Activated CD4-positive, alpha-beta T cell treated with anti-CD3 and anti-CD28 coated beads, Interleukin-2, amount 10 ng/mL, durations not matched to agents 7 days and 5 days (primary cell): ENCODE measurements around the gene GRAP. TPM values are rescaled to one million over a fixed set of nuclear protein-coding genes. Genes with fewer than 3 reads are reported as not detected.

Experiments used
- CTCF ChIA-PET: fragments of 350-600 bp; sonication (Branson Sonifier 250); formaldehyde crosslinking; loops from one replicate; lab custom pipeline; 2021; ENCODE audit warnings: antibody characterized with exemption; lab: Charles Lee
- POLR2A ChIA-PET: fragments of 350-600 bp; sonication (Branson Sonifier 250); formaldehyde crosslinking; loops from one replicate; lab custom pipeline; 2021; ENCODE audit warnings: antibody characterized with exemption; lab: Charles Lee
- DNase-seq: peaks from one replicate; pipeline ENCODE4 v3.0.0-alpha.2; 2020
- H3K27ac Mint-ChIP-seq: one replicate; pipeline ENCODE4 v1.8.0; 2021; ENCODE audit warnings: mild to moderate bottlenecking, moderate library complexity, mixed read lengths
- H3K27me3 Mint-ChIP-seq: one replicate; pipeline ENCODE4 v1.8.0; 2021; ENCODE audit warnings: mixed read lengths
- H3K36me3 Mint-ChIP-seq: one replicate; pipeline ENCODE4 v1.8.0; 2021; ENCODE audit warnings: low read depth, mixed read lengths
- H3K4me1 Mint-ChIP-seq: one replicate; pipeline ENCODE4 v1.8.0; 2021; ENCODE audit warnings: mixed read lengths
- H3K4me3 Mint-ChIP-seq: one replicate; pipeline ENCODE4 v1.8.0; 2021; ENCODE audit warnings: mild to moderate bottlenecking, moderate library complexity, mixed read lengths
- H3K9me3 Mint-ChIP-seq: one replicate; pipeline ENCODE4 v1.8.0; 2021; ENCODE audit warnings: mixed read lengths
- total RNA-seq, 2 experiments: library from RNA; stranded (reverse); gene quantifications; one replicate each; pipeline ENCODE4 v1.2.3, GENCODE V29; 2021

Gene GRAP
- total RNA-seq, 2 experiments from 2014 or later = 35.4 to 39.2 TPM

- no peaks in the 10 kb centered on the region for H3K27me3 Mint-ChIP-seq
- H3K27ac Mint-ChIP-seq = no peak overlapping the region
- H3K9me3 Mint-ChIP-seq = no peaks in the 10 kb centered on the region
- CTCF ChIA-PET = interaction anchor here (1.1 kb wide), 1 partner anchor 28 kb away, joined by 3 read pairs; no protein-coding TSS in a partner anchor
- peaks cover 30% of the 10 kb centered on the region for H3K4me1 Mint-ChIP-seq
- no peak for DNase-seq
- peaks cover 3% of the 10 kb centered on the region for H3K36me3 Mint-ChIP-seq
- no peak overlapping the region for H3K4me3 Mint-ChIP-seq
- POLR2A ChIA-PET = no interaction called here
These were observed 58.1 kb downstream of the GRAP start for GRCh38 chr17:18988546-18989173.

GRCh38 chr17:18987862-18988545 lies 58.8 kb downstream of the GRAP start:
- POLR2A ChIA-PET = no interaction called here
- Mint-ChIP-seq H3K4me3 (no peak overlapping the region), H3K27ac (no peak overlapping the region), H3K9me3 (no peaks in the 10 kb centered on the region), H3K27me3 (no peaks in the 10 kb centered on the region), H3K4me1 (peaks cover 23% of the 10 kb centered on the region), H3K36me3 (peaks cover 3% of the 10 kb centered on the region)
- CTCF ChIA-PET = interaction anchor here (0.5 to 1.2 kb wide), 3 partner anchors 16 to 174 kb away, joined by 3 to 4 read pairs (median 3); partner anchors contain the start of gene FAM83G
- no peak for DNase-seq

- peaks cover 3% of the 10 kb centered on the region for H3K36me3 Mint-ChIP-seq
- CTCF ChIA-PET = interaction anchor here (0.9 to 3.2 kb wide), 3 partner anchors 10 to 17 kb away, joined by 3 to 13 read pairs (median 3); partner anchors contain the start of gene FAM83G
These were observed 59.5 kb downstream of the GRAP start for GRCh38 chr17:18987230-18987610.

GRCh38 chr17:18986541-18987229 lies 60.1 kb downstream of the GRAP start:
- no peaks in the 10 kb centered on the region for H3K27me3 Mint-ChIP-seq
- no peak overlapping the region for H3K4me3 Mint-ChIP-seq
- H3K27ac Mint-ChIP-seq = peak overlapping the region; percentile 14
- no peaks in the 10 kb centered on the region for H3K9me3 Mint-ChIP-seq
- peaks cover 3% of the 10 kb centered on the region for H3K36me3 Mint-ChIP-seq
- DNase-seq = no peak
- POLR2A ChIA-PET = no interaction called here
- peaks cover 13% of the 10 kb centered on the region for H3K4me1 Mint-ChIP-seq
- CTCF ChIA-PET = interaction anchor here (0.9 to 3.2 kb wide), 3 partner anchors 10 to 18 kb away, joined by 3 to 13 read pairs (median 3); partner anchors contain the start of gene FAM83G

More at GRCh38 chr17:18987230-18987610, 59.5 kb downstream of the GRAP start:
- DNase-seq = no peak
- Mint-ChIP-seq H3K4me3 (no peak overlapping the region), H3K27me3 (no peaks in the 10 kb centered on the region), H3K27ac (no peak overlapping the region), H3K4me1 (peaks cover 15% of the 10 kb centered on the region), H3K9me3 (no peaks in the 10 kb centered on the region)
- POLR2A ChIA-PET = no interaction called here

- Mint-ChIP-seq H3K27ac (no peak overlapping the region), H3K27me3 (no peaks in the 10 kb centered on the region), H3K4me3 (no peak overlapping the region), H3K9me3 (no peaks in the 10 kb centered on the region), H3K36me3 (peaks cover 3% of the 10 kb centered on the region), H3K4me1 (peaks cover 13% of the 10 kb centered on the region)
- POLR2A ChIA-PET = no interaction called here
- CTCF ChIA-PET = interaction anchor here (1.1 to 3.2 kb wide), 5 partner anchors 9 to 118 kb away, joined by 3 to 13 read pairs (median 3); no protein-coding TSS in a partner anchor
- DNase-seq = no peak
These were observed 61.3 kb downstream of the GRAP start for GRCh38 chr17:18985475-18985874.

- ChIA-PET CTCF (interaction anchor here (0.5 to 3.2 kb wide), 6 partner anchors 8 to 117 kb away, joined by 3 to 13 read pairs (median 4); no protein-coding TSS in a partner anchor), POLR2A (no interaction called here)
- Mint-ChIP-seq H3K4me1 (peaks cover 13% of the 10 kb centered on the region), H3K9me3 (no peaks in the 10 kb centered on the region), H3K36me3 (peaks cover 3% of the 10 kb centered on the region), H3K4me3 (no peak overlapping the region), H3K27ac (peak overlapping the region; percentile 13), H3K27me3 (no peaks in the 10 kb centered on the region)
- DNase-seq = no peak
These were observed 62.3 kb downstream of the GRAP start for GRCh38 chr17:18984273-18985114.

- H3K36me3 Mint-ChIP-seq = no peaks in the 10 kb centered on the region
- H3K9me3 Mint-ChIP-seq = no peaks in the 10 kb centered on the region
- no peak overlapping the region for H3K27ac Mint-ChIP-seq
- no peak overlapping the region for H3K4me3 Mint-ChIP-seq
- H3K4me1 Mint-ChIP-seq = peaks cover 5% of the 10 kb centered on the region
- DNase-seq = no peak
- POLR2A ChIA-PET = no interaction called here
- H3K27me3 Mint-ChIP-seq = no peaks in the 10 kb centered on the region
- CTCF ChIA-PET = interaction anchor here (0.6 to 1.4 kb wide), 2 partner anchors 21 to 27 kb away, joined by 3 to 4 read pairs; no protein-coding TSS in a partner anchor
These were observed 64.9 kb downstream of the GRAP start for GRCh38 chr17:18981642-18982424.

- H3K36me3 Mint-ChIP-seq = no peaks in the 10 kb centered on the region
- no peak overlapping the region for H3K4me3 Mint-ChIP-seq
- no peak for DNase-seq
- peaks cover 3% of the 10 kb centered on the region for H3K4me1 Mint-ChIP-seq
- H3K9me3 Mint-ChIP-seq = no peaks in the 10 kb centered on the region
- ChIA-PET POLR2A (no interaction called here), CTCF (interaction anchor here (0.6 to 1.4 kb wide), 3 partner anchors 14 to 26 kb away, joined by 3 to 4 read pairs (median 3); no protein-coding TSS in a partner anchor)
- H3K27me3 Mint-ChIP-seq = no peaks in the 10 kb centered on the region
- H3K27ac Mint-ChIP-seq = no peak overlapping the region
These were observed 65.5 kb downstream of the GRAP start for GRCh38 chr17:18981335-18981641.

- Mint-ChIP-seq H3K4me1 (no peaks in the 10 kb centered on the region), H3K9me3 (no peaks in the 10 kb centered on the region), H3K27me3 (no peaks in the 10 kb centered on the region), H3K27ac (no peak overlapping the region), H3K4me3 (no peak overlapping the region), H3K36me3 (no peaks in the 10 kb centered on the region)
- ChIA-PET CTCF (interaction anchor here (0.6 to 1.4 kb wide), 3 partner anchors 14 to 26 kb away, joined by 3 to 4 read pairs (median 3); no protein-coding TSS in a partner anchor), POLR2A (no interaction called here)
- no peak for DNase-seq
These were observed 65.9 kb downstream of the GRAP start for GRCh38 chr17:18980682-18981334.

GRCh38 chr17:18978655-18979054 lies 68.1 kb downstream of the GRAP start:
- H3K4me1 Mint-ChIP-seq = no peaks in the 10 kb centered on the region
- no peaks in the 10 kb centered on the region for H3K27me3 Mint-ChIP-seq
- no peak for DNase-seq
- H3K4me3 Mint-ChIP-seq = no peak overlapping the region
- H3K27ac Mint-ChIP-seq = no peak overlapping the region
- ChIA-PET CTCF (interaction anchor here (1.3 kb wide), 1 partner anchor 22 kb away, joined by 5 read pairs; no protein-coding TSS in a partner anchor), POLR2A (no interaction called here)
- no peaks in the 10 kb centered on the region for H3K36me3 Mint-ChIP-seq
- no peaks in the 10 kb centered on the region for H3K9me3 Mint-ChIP-seq

- ChIA-PET POLR2A (no interaction called here), CTCF (interaction anchor here (0.8 to 1.3 kb wide), 3 partner anchors 9 to 23 kb away, joined by 3 to 5 read pairs (median 3); no protein-coding TSS in a partner anchor)
- DNase-seq = no peak
- Mint-ChIP-seq H3K4me1 (no peaks in the 10 kb centered on the region), H3K36me3 (no peaks in the 10 kb centered on the region), H3K9me3 (no peaks in the 10 kb centered on the region), H3K27me3 (no peaks in the 10 kb centered on the region), H3K4me3 (no peak overlapping the region), H3K27ac (no peak overlapping the region)
These were observed 68.7 kb downstream of the GRAP start for GRCh38 chr17:18978050-18978449.
